ENCODE measurements around the gene CD74.

DNA sequence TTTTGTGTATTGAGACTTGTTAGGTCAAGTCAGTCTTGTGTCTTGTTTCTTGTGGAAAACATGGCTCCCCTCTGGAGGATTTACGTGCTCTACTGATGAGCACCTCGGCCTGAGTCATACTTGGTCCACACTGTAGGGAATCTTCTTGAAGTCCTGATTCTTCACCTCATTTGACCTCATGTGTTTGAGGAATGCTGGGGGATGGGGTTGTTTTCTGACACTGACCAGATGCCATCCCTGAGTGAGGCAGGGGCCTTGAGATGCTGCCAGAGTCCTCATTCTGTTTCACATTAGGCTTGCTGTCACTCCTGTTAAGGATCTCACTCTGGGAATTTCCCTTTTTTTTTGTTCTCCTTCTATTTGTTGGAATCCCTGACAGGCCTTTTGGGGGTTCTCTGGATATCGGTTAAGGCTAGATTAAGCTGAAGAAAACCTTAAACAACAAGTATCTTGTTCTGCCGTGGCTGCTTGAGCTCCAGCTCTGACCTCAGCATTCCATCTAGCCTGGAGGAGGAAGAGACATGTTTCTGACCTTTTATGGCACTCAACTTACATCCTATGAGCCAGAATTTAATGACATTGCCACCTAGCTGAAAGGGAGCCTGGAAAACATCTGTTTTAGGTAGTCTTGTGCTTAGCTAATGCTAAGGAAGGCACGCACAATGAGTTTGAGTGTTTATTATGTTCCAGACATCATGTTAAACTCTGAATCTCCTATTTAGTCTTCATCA, 34.6 kb downstream of the CD74 start:
- TF ChIP-seq, protein P1, sequence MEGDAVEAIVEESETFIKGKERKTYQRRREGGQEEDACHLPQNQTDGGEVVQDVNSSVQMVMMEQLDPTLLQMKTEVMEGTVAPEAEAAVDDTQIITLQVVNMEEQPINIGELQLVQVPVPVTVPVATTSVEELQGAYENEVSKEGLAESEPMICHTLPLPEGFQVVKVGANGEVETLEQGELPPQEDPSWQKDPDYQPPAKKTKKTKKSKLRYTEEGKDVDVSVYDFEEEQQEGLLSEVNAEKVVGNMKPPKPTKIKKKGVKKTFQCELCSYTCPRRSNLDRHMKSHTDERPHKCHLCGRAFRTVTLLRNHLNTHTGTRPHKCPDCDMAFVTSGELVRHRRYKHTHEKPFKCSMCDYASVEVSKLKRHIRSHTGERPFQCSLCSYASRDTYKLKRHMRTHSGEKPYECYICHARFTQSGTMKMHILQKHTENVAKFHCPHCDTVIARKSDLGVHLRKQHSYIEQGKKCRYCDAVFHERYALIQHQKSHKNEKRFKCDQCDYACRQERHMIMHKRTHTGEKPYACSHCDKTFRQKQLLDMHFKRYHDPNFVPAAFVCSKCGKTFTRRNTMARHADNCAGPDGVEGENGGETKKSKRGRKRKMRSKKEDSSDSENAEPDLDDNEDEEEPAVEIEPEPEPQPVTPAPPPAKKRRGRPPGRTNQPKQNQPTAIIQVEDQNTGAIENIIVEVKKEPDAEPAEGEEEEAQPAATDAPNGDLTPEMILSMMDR (IDR thresholded peaks at IDR 0.05), result no peak
- TF ChIP-seq POLR2AphosphoS5 (IDR thresholded peaks at IDR 0.05) (no peak), POLR2A (IDR thresholded peaks at IDR 0.05) (no peak)

Measured in breast epithelium (tissue), 3 donors.